ENCODE results near the gene FOXN1.
"Not testable (repeated sequence)": the region's sequence is repeated elsewhere in the genome, so short reads cannot be mapped to it uniquely, and the experiment has no call there.

FOXN1 gene, protein sequence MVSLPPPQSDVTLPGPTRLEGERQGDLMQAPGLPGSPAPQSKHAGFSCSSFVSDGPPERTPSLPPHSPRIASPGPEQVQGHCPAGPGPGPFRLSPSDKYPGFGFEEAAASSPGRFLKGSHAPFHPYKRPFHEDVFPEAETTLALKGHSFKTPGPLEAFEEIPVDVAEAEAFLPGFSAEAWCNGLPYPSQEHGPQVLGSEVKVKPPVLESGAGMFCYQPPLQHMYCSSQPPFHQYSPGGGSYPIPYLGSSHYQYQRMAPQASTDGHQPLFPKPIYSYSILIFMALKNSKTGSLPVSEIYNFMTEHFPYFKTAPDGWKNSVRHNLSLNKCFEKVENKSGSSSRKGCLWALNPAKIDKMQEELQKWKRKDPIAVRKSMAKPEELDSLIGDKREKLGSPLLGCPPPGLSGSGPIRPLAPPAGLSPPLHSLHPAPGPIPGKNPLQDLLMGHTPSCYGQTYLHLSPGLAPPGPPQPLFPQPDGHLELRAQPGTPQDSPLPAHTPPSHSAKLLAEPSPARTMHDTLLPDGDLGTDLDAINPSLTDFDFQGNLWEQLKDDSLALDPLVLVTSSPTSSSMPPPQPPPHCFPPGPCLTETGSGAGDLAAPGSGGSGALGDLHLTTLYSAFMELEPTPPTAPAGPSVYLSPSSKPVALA

DNA sequence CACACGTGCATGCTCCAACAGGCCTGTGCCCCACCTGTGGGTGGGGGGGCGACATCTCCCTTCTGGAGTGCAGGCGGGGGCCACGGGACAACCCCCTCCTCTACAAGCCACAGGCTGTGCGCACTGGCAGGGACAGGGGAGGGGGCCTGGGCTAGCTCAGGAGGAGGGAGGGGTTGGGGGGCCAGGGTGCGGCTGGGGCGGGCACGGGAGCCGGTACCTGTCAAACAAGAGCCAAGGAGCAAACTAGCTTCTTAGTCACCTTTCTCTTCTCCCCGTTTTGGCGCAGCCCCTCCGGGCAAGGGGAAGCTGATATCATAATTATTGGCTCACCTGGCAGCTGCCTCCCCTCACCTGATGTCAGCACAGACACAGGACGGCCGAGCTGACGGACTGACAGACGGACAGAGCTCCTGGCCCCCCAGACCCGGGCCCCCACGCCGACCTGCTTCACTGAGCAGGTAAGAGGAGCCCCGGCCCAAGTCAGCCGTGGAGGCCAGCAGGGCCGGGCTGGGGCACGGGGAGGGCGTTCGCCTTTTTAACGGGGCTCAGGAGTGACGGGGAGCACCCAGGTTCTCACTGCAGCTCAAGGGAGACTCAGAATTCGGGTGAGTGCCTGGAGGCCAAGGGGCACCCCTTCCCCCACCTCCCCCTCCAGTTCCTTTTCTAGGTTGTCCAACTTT, at the start of gene FOXN1:
TSS of gene FOXN1 (plus strand) at position 363 of the 680 bp plus-strand sequence. CDS start 17,622 bp downstream, outside the sequence.
- peak; percentile 41 for DNase-seq

DNA sequence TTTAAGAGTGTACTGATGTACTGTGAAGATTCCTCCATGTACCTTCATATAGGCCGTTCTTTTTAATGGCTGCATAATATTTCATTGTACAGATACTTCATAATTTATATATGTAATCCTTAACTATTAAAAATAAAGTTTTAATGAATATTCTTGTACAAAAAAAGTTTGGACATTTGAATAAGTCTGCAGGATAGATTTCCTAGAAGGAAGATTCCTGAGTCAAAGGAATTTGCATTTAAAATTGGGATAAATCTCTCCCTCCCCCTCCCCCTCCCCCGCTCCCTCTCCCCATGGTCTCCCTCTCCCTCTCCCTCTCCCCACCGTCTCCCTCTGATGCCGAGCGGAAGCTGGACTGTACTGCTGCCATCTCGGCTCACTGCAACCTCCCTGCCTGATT, 48.3 kb upstream of the FOXN1 start:
- no peak for DNase-seq

GRCh38 chr17:28458881-28459280, 47.3 kb upstream of the FOXN1 start:
- not testable (repeated sequence) for DNase-seq

- DNase-seq = no peak
Observed at GRCh38 chr17:28460901-28461300, 45.2 kb upstream of the FOXN1 start.

DNA sequence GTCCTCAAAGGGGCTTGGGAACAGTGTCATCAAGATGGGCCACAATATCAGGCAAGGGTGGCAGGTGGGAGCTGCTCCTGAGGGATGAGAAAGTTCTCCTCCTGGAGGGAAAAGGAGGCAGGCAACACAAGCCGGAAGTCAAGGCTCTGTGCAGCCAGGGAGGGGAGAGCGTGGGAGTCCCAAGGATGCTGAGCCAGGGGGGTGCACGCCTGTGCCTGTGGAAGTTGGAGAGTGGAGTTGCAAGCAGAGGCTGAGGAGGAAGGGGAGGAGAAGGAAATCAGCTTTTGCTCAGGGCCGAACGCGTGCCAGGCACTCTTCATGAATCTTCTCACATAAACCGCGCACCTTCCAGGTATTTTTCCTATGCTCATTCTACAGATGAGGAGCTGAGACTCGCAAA, 40.1 kb upstream of the FOXN1 start:
- no peak for DNase-seq

GRCh38 chr17:28466521-28467048, 39.6 kb upstream of the FOXN1 start:
- DNase-seq = no peak

- no peak for DNase-seq
Observed at GRCh38 chr17:28467456-28468025, 38.6 kb upstream of the FOXN1 start.

DNA sequence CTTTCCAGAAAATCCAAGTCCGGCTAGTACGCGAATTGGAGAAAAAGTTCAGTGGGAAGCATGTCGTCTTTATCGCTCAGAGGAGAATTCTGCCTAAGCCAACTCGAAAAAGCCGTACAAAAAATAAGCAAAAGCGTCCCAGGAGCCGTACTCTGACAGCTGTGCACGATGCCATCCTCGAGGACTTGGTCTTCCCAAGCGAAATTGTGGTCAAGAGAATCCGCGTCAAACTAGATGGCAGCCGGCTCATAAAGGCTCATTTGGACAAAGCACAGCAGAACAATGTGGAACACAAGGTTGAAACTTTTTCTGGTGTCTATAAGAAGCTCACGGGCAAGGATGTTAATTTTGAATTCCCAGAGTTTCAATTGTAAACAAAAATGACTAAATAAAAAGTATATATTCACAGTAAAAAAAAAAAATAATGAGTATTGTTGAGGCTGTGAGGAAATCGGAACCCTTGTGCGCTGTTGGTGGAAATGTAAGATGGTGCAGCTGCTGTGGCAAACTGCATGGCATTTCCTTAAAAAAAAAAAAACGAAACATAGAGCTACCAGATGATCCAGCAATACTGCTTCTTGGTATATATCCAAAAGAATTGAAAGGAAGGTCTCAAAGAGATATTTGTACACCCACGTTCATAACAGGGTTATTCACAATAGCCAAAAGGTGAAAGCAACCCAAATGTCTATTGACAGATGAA, 38.0 kb upstream of the FOXN1 start:
- not testable (repeated sequence) for DNase-seq

DNA sequence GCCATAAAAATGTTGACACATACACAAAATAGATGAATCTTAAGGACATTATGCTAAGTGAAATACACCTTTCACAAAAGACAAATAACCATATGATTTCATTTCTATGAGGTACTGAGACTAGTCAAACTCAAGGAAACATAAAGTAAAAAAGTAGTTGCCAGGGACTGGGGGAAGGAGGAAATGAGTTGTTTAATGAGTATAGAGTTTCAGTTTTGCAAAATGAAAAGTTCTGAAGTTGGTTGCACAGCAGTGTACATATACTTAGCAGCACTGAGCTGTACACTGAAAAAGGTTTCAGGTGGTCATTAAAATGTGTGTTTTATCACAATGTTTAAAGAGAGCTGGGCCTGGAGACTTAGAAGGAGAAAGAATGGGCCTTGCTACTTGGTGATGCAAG, 37.4 kb upstream of the FOXN1 start:
- DNase-seq = no peak

GRCh38 chr17:28469376-28469775, 36.8 kb upstream of the FOXN1 start:
- DNase-seq = no peak

DNA sequence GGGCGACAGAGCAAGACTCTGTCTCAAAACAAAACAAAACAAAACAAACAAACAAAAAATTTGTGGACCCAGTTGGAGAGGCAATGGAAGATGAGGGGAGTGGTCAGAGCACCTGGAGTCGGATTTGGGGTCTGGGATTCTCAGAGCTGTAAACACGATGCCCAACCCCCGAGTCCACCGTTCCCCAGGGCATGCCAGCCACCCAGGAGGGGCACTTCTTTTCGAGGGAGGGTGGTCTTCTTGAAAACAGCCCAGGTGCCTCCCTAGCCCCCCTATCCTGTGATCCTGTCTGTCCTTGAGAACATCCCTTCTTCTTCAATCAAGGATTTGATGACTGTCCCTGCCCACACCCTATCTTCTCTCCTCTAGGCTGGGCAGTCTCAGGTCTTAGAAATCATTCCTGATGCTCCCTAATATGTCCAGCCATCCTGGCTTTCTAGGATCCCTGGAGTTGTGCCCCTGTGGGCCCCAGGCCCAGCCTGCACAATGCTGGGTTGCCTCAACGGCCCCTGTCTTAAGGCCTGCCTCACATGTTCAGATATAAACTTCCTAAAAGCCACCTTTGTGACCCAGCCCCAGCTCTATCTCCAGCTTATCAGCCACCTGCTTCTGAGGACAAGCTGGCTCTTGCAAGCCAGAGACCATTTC, 35.8 kb upstream of the FOXN1 start:
- no peak for DNase-seq

GRCh38 chr17:28470914-28471366, 35.2 kb upstream of the FOXN1 start:
- DNase-seq = no peak

DNA sequence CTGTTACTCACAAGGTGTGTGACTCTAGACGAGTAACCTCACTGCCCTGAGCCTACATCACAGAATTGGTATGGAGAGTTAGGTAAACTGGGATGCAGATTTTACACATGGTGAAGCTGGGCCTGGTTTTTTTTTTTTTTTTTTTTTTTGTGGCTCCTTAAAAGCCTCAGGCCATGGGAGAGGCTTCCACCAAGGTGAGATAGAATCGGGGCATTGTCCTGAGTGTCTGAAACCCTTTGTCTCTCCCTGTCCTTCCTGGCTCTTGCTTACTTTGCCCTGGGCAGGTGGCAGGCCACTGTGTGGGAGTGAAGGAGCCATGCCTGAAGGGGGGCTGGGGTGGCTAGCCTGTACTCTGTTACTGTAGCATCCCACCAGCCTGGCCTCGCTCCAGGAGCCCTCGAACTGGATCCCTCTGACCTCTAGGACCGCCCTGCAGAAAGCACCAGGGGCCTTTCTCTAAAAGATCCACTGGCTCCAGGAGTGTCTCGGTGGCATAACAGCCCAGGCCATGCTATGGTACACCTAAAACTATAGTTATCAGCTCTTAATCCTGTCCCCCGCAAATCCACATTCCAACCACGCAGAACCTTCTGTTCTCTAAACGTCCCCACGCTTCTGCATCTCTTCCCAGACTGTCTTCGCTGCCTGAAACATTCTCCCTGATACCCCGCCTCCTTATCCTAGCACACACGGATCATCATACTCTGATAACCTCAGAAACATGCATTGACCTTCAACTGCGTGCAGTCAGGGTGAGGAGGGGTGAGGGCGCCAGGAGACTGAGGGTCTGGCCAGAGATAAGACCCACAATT, 34.4 kb upstream of the FOXN1 start:
- DNase-seq = no peak

DNA sequence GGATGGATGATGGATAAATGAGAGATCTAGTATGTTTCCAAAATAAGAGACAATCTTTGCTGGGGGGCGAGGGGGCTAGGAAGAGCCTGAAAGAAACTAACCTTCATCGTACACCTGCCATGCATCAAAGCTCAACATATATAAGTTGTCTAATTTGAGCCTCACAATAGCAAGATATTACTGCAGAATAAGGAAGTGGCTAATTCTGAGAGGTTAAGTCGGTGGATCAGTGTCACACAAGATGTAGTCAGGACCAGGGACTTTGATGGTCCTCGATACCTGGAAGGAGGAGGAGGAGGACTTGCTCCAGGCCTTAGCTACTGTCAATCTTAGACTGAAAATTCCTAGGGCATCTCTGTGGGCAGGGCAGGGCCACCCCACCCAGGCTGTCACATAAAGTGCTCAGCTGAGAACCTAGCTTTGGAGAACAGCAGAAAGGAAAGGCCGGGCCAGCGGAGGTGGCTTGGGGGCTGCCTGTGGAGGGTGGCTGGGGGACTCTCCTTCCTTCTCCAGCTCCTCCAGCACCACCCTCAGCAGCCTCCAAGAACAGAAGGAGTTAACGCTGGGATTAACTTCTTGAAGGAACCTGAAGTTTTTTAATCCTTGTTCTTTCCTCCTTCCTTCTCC, 33.2 kb upstream of the FOXN1 start:
- no peak for DNase-seq

DNA sequence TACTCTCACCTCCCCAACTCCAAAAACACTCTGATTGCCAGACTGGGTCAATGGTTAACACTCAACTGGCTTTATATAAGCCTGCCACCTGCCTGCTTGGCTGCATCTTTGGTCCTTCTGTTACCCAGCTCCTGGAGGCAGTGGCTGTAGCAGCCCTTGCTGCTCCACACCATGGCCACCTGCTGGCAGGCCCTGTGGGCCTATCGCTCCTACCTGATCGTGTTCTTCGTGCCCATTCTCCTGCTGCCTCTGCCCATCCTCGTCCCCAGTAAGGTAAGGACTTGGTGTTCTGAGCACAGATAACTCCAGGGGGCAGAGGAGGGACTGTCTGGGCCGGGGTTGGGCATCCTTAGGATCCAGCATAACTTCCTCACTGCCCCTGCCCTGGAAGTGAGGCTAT, 32.6 kb upstream of the FOXN1 start, which contains the start of gene SLC13A2:
TSS of gene SLC13A2 (plus strand) at position 103 of the 400 bp plus-strand sequence. CDS start at position 172, 69 bp downstream.
- no peak for DNase-seq

DNA sequence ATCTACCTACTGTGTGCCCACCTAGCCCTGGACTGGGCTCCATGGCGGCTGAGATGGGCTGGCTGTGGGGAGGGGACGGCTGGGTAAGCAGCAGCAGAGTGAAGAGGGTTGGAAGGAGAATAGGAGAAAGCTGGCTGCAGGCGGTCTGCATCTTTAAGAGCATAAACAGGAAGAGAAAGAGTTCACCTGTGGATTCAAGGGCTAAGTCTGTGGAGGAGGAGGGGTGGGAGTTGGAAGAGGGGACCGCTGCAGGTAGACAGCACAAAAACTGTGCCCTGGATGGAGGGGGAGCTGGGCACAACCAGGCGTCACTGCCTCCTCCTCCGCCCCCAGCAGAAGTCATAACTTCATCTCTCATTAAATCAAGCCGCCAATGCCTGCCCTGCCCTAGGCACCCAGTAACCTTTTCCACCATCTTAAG, 32.0 kb upstream of the FOXN1 start:
- no peak for DNase-seq

GRCh38 chr17:28475151-28475900, 30.8 kb upstream of the FOXN1 start:
- DNase-seq = no peak

GRCh38 chr17:28476076-28476865, 29.9 kb upstream of the FOXN1 start:
- DNase-seq = no peak

DNA sequence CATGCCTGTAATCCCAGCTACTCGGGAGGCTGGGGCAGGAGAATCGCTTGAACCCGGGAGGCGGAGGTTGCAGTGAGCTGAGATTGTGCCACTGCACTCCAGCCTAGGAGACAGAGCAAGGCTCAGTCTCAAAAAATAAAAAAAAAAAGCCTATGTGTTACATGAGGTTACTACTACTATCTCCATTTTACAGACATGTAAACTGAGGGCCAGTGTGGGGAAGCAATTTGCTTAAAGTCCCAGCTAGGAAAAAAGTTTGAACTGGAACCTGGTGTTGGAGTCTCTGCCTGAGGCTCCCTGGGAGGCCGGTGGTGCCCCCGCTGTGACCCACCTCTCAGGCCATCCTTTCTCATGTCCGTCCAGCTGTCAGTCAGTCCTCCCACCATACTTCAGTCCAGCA, 28.2 kb upstream of the FOXN1 start:
- DNase-seq = no peak
